K562 (cell line): Measurements from ENCODE around the gene SNX25.

ENCODE experiments used
- CHD1 ChIP-seq: fragments of 200-600 bp; sonication (generic); IDR thresholded peaks from one replicate; pipeline ENCODE4 v1.6.1; 2012; ENCODE audit warnings: mild to moderate bottlenecking, moderate library complexity, low read length, inconsistent platforms
- CTCF ChIP-seq, 3 experiments: IDR thresholded peaks in 2 of 3; conservative IDR thresholded peaks in 1 of 3; 2 replicates each; pipeline ENCODE4 v1.5.1; 2011 to 2012; ENCODE audit warnings: low read length in 3 of 3, mild to moderate bottlenecking in 3 of 3, control low read depth in 2 of 3, improper control_type of control experiment in 1 of 3, inconsistent platforms in 1 of 3, low read depth in 1 of 3, mixed read lengths in 1 of 3, moderate library complexity in 1 of 3; ENCODE audit not compliant: insufficient read depth in 2 of 3
- HCFC1 ChIP-seq: IDR thresholded peaks from 2 replicates; pipeline ENCODE4 v1.6.1; 2012; ENCODE audit warnings: low read depth, low read length, improper control_type of control experiment
- HNRNPL ChIP-seq: fragments of 200-400 bp; formaldehyde crosslinking; IDR thresholded peaks from 2 replicates; pipeline ENCODE4 v1.6.1; 2017; ENCODE audit warnings: low read depth, mild to moderate bottlenecking, low read length
- POLR2H ChIP-seq: IDR thresholded peaks from 2 replicates; pipeline ENCODE4 v1.6.1; 2016; ENCODE audit warnings: missing genetic modification characterization, low read depth, mild to moderate bottlenecking, control low read depth, missing compliant biosample characterization, moderate library complexity
- SOX6 ChIP-seq: fragments of 450-650 bp; IDR thresholded peaks from 2 replicates; pipeline ENCODE4 v1.6.1; 2014; ENCODE audit warnings: mild to moderate bottlenecking
- ZBTB2 ChIP-seq: fragments of 450-650 bp; IDR thresholded peaks from 2 replicates; pipeline ENCODE4 v1.6.1; 2016; ENCODE audit warnings: antibody characterized with exemption
- ZNF24 ChIP-seq: fragments of 450-650 bp; IDR thresholded peaks from 2 replicates; pipeline ENCODE4 v1.6.1; 2016
- ZNF311 ChIP-seq: fragments of 250-450 bp; sonication (Bioruptor Pico); IDR thresholded peaks from 2 replicates; pipeline ENCODE4 v1.4.0; 2020; ENCODE audit warnings: mild to moderate bottlenecking, moderate library complexity
- TF ChIP-seq, protein P1 (sequence below): sonication (generic); formaldehyde crosslinking; IDR thresholded peaks from 2 replicates; pipeline ENCODE4 v1.9.0; 2022; ENCODE audit warnings: mild to moderate bottlenecking, missing genetic modification reagents

DNA sequence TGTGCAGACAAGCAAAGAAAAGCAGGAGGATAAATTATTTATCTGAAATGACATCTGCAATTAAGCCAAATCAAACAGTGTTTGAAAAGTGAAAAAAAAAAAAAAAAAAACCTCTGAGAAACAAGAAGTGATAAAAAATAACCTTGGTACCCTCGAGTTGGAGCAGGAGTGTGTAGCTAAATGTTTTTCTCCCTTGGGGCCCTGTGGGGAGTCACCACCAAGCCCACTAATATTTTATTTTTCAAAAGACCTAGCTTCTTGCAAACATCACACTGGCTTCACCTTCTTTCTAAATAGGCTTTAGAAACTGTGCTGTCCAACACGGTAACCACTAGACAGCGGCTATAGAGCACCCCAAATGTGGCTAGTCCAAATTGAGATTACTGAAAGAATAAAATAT is 47.7 kb downstream of the SNX25 start:
- TF ChIP-seq ZBTB2 = no peak
- no peak for TF ChIP-seq ZNF24
- no peak for TF ChIP-seq HNRNPL
- TF ChIP-seq CHD1 = no peak
- TF ChIP-seq, protein P1, sequence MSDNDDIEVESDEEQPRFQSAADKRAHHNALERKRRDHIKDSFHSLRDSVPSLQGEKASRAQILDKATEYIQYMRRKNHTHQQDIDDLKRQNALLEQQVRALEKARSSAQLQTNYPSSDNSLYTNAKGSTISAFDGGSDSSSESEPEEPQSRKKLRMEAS = no peak
- TF ChIP-seq CTCF (IDR thresholded peaks at IDR 0.05 in 2 of 3, conservative IDR thresholded peaks at IDR 0.05 in 1 of 3; ENCODE audit: insufficient read depth in 2 of 3, low read depth in 1 of 3, low read length in 3 of 3) = no peak
- TF ChIP-seq HCFC1 = no peak
- TF ChIP-seq ZNF311 (CRISPR knock-in tag) = no peak
- no peak for TF ChIP-seq SOX6
- TF ChIP-seq POLR2H (tag) = no peak
